ENCODE data around the gene SORBS2. TPM values are rescaled to one million over a fixed set of nuclear protein-coding genes. Genes with fewer than 3 reads are reported as not detected.
A peak's percentile ranks its signal among the peaks of the same experiment; 100 is the strongest.

The SORBS2 gene
- total and polyA plus RNA-seq, 2 of the 4 experiments (the other 2 are of a cell fraction) = 0.18 TPM; not detected in 1

GRCh38 chr4:185566972-185567371 is 245.0 kb downstream of the SORBS2 start:
- Histone ChIP-seq H3K9me1 (ENCODE audit: insufficient read depth, low read length) (peaks cover 4% of the 10 kb centered on the region), H3K9me3 (ENCODE audit: control insufficient read depth, insufficient read depth, low read length) (no peaks in the 10 kb centered on the region), H3K4me3 (ENCODE audit: insufficient read depth, low read depth, low read length) (no peak overlapping the region), H2BK120ac (ENCODE audit: low read depth, low read length) (peak overlapping the region; percentile 70), H2BK20ac (ENCODE audit: low read depth, low read length) (peak overlapping the region; percentile 60), H2AFZ (replicated peaks; ENCODE audit: low read length, poor library complexity) (peak overlapping the region; percentile 60), H4K5ac (ENCODE audit: low read depth, low read length) (peak overlapping the region; percentile 54), H3K9ac (ENCODE audit: low read depth, low read length) (peak overlapping the region; percentile 1; the same call in 1 of the 2 replicates), H4K91ac (ENCODE audit: insufficient read depth, low read depth, low read length) (peak overlapping the region; percentile 27), H3K4me1 (ENCODE audit: control insufficient read depth, insufficient read depth, low read length) (peaks cover 10% of the 10 kb centered on the region), H3K56ac (ENCODE audit: extremely low read depth, insufficient read depth, low read length) (no peak overlapping the region), H3K27ac (ENCODE audit: insufficient read depth, low read length) (peak overlapping the region; percentile 77; the same call in 1 of the 2 replicates), H3K18ac (ENCODE audit: low read depth, low read length) (peak overlapping the region; percentile 78), H2AK5ac (ENCODE audit: low read depth, low read length) (no peak overlapping the region), H2AK9ac (replicated peaks; ENCODE audit: low read depth, low read length, poor library complexity) (no peak overlapping the region), H4K8ac (ENCODE audit: low read depth in 2 of 2, low read length in 2 of 2) (peak overlapping the region; percentile 32 to 63; a peak in 2 of 4 replicates), H4K20me1 (ENCODE audit: insufficient read depth, low read length) (no peaks in the 10 kb centered on the region), H3K14ac (replicated peaks; ENCODE audit: low read depth, low read length) (peak overlapping the region; percentile 16), H2BK5ac (ENCODE audit: low read depth, low read length, poor library complexity, severe bottlenecking) (peak overlapping the region; percentile 28), H3K79me1 (ENCODE audit: low read depth in 1 of 2, low read length in 2 of 2) (no peaks in the 10 kb centered on the region), H3K4me2 (ENCODE audit: low read depth, low read length) (peak overlapping the region; percentile 85), H3K27me3 (ENCODE audit: control insufficient read depth, insufficient read depth, low read length) (no peaks in the 10 kb centered on the region), H2BK15ac (ENCODE audit: low read depth, low read length) (peak overlapping the region; percentile 94; the same call in 2 of the 3 replicates), H3K23ac (ENCODE audit: low read depth, low read length) (peak overlapping the region; percentile 59), H3K36me3 (ENCODE audit: control insufficient read depth, insufficient read depth, low read length) (no peaks in the 10 kb centered on the region), H3K4ac (ENCODE audit: low read depth, low read length) (peak overlapping the region; percentile 49)
- DNase-seq (peak; percentile 82), ATAC-seq (ENCODE audit: low read depth) (peak; percentile 76)
- intact Hi-C loops (cut with micrococcal nuclease) (no loop called here), in situ Hi-C loops (cut with MboI; ENCODE audit: low sequenced_read_pairs) (no loop called here), dilution Hi-C loops (cut with HindIII; ENCODE audit: low sequenced_read_pairs, unreplicated experiment) (no loop called here)
- POLR2A ChIA-PET (ENCODE audit: unreplicated experiment) = no interaction called here
- TF ChIP-seq CEBPB (IDR thresholded peaks at IDR 0.05; ENCODE audit: low read depth, low read length) (0 out of 2 replicates have a peak, but pooled peaks have one; percentile 11), RAD21 (IDR thresholded peaks at IDR 0.05; ENCODE audit: low read length) (no peak)
- BruUV-seq (replicated peaks) = no TSS peak
- WGBS, 2 experiments (ENCODE audit: extremely low coverage in 2 of 2, insufficient read length in 1 of 2) = no CpG with 5 or more reads among the region's 1 CpG
- CTCF ChIA-PET = no interaction called here

Data from IMR-90 (cell line).